GM23338 (cell line): Measurements from ENCODE around the gene TIMM10. TPM values are rescaled to one million over a fixed set of nuclear protein-coding genes. Genes with fewer than 3 reads are reported as not detected.

Experiments used
- ATAC-seq: fragments of 200-7000 bp; cut with Tn5 transposase; 3 replicates; pipeline ENCODE4 v1.9.1; 2020
- DNase-seq: peaks from one replicate; pipeline ENCODE4 v3.0.0-alpha.2; 2015; ENCODE audit warnings: low spot score
- H2AFZ ChIP-seq: fragments of 200-600 bp; sonication (generic); 2 replicates; pipeline ENCODE4 v1.8.0; 2016; ENCODE audit warnings: antibody characterized with exemption, mild to moderate bottlenecking, moderate library complexity
- H3F3A ChIP-seq: fragments of 200-600 bp; sonication (generic); replicated peaks from 2 replicates; pipeline ENCODE4 v1.8.0; 2017; ENCODE audit warnings: antibody characterized with exemption, mixed run types, low read depth
- H3K27ac ChIP-seq: fragments of 200-600 bp; sonication (generic); 2 replicates; pipeline ENCODE4 v1.6.1; 2016; ENCODE audit warnings: low read depth
- H3K27me3 ChIP-seq: fragments of 200-600 bp; sonication (generic); 2 replicates; pipeline ENCODE4 v1.8.0; 2016; ENCODE audit warnings: mild to moderate bottlenecking, mixed run types, moderate library complexity; ENCODE audit not compliant: insufficient read depth
- H3K36me3 ChIP-seq: fragments of 200-600 bp; sonication (generic); 2 replicates; pipeline ENCODE4 v1.8.0; 2016; ENCODE audit warnings: mild to moderate bottlenecking; ENCODE audit not compliant: insufficient read depth
- H3K4me1 ChIP-seq: fragments of 200-600 bp; sonication (generic); 2 replicates; pipeline ENCODE4 v1.8.0; 2016; ENCODE audit warnings: mild to moderate bottlenecking, moderate library complexity; ENCODE audit not compliant: insufficient read depth
- H3K4me2 ChIP-seq: fragments of 200-600 bp; sonication (generic); 2 replicates; pipeline ENCODE4 v1.7.1; 2017; ENCODE audit warnings: mixed run types
- H3K4me3 ChIP-seq: fragments of 200-600 bp; sonication (generic); 2 replicates; pipeline ENCODE4 v1.6.1; 2016; ENCODE audit warnings: mixed run types
- H3K79me2 ChIP-seq: fragments of 200-600 bp; sonication (generic); replicated peaks from 2 replicates; pipeline ENCODE4 v1.8.0; 2017; ENCODE audit warnings: mild to moderate bottlenecking; ENCODE audit not compliant: insufficient read depth
- H3K9me2 ChIP-seq: fragments of 200-600 bp; sonication (generic); 2 replicates; pipeline ENCODE4 v1.8.0; 2017; ENCODE audit not compliant: insufficient read depth
- H4K20me1 ChIP-seq: fragments of 200-600 bp; sonication (generic); replicated peaks from 2 replicates; pipeline ENCODE4 v1.8.0; 2017; ENCODE audit warnings: mild to moderate bottlenecking; ENCODE audit not compliant: insufficient read depth
- H3K27ac Mint-ChIP-seq: 2 replicates; pipeline ENCODE4 v1.8.0; 2020; ENCODE audit warnings: inconsistent platforms, mild to moderate bottlenecking, moderate library complexity, mixed read lengths
- H3K27me3 Mint-ChIP-seq: 3 replicates; pipeline ENCODE4 v1.8.0; 2022; ENCODE audit warnings: low read depth, mild to moderate bottlenecking, moderate library complexity, mixed read lengths, inconsistent platforms; ENCODE audit not compliant: insufficient read depth, poor library complexity
- H3K36me3 Mint-ChIP-seq: 3 replicates; pipeline ENCODE4 v1.8.0; 2021; ENCODE audit warnings: low read depth, mild to moderate bottlenecking, inconsistent platforms, moderate library complexity, mixed read lengths
- H3K4me1 Mint-ChIP-seq: 3 replicates; pipeline ENCODE4 v1.8.0; 2020; ENCODE audit warnings: mild to moderate bottlenecking, inconsistent platforms, mixed read lengths
- H3K4me3 Mint-ChIP-seq: 3 replicates; pipeline ENCODE4 v1.8.0; 2021; ENCODE audit warnings: moderate library complexity, mild to moderate bottlenecking, inconsistent platforms, mixed read lengths
- H3K9me3 Mint-ChIP-seq: 3 replicates; pipeline ENCODE4 v1.8.0; 2020; ENCODE audit warnings: moderate library complexity, mild to moderate bottlenecking, inconsistent platforms, mixed read lengths
- CREB1 ChIP-seq: fragments of 250-450 bp; sonication (Bioruptor Pico); IDR thresholded peaks from 2 replicates; pipeline ENCODE4 v1.5.0; 2020; ENCODE audit warnings: low read depth, mild to moderate bottlenecking, moderate library complexity
- ETS1 ChIP-seq: IDR thresholded peaks from 2 replicates; pipeline ENCODE4 v1.6.1; 2016; ENCODE audit warnings: antibody characterized with exemption
- EZH2 ChIP-seq: fragments of 200-600 bp; sonication (generic); IDR thresholded peaks from one replicate; pipeline ENCODE4 v1.8.0; 2017; ENCODE audit warnings: antibody characterized with exemption, mild to moderate bottlenecking, low read depth; ENCODE audit not compliant: unreplicated experiment
- EZH2phosphoT487 ChIP-seq: fragments of 200-600 bp; sonication (generic); IDR thresholded peaks from one replicate; pipeline ENCODE4 v1.8.1; 2018; ENCODE audit warnings: antibody characterized with exemption; ENCODE audit not compliant: unreplicated experiment
- JUNB ChIP-seq: IDR thresholded peaks from one replicate; pipeline ENCODE4 v1.6.1; 2016; ENCODE audit warnings: antibody characterized with exemption; ENCODE audit not compliant: unreplicated experiment
- NANOG ChIP-seq: IDR thresholded peaks from 2 replicates; pipeline ENCODE4 v1.6.1; 2016; ENCODE audit warnings: antibody characterized with exemption, borderline replicate concordance
- POLR2AphosphoS5 ChIP-seq: IDR thresholded peaks from 2 replicates; pipeline ENCODE4 v1.6.1; 2016; ENCODE audit warnings: antibody characterized with exemption, low read depth
- REST ChIP-seq: IDR thresholded peaks from one replicate; pipeline ENCODE4 v1.6.1; 2018; ENCODE audit warnings: antibody characterized with exemption; ENCODE audit not compliant: unreplicated experiment
- STAT1 ChIP-seq: IDR thresholded peaks from one replicate; pipeline ENCODE4 v1.6.1; 2016; ENCODE audit warnings: antibody characterized with exemption; ENCODE audit not compliant: unreplicated experiment
- ZNF114 ChIP-seq: fragments of 250-450 bp; sonication (Bioruptor Pico); IDR thresholded peaks from 2 replicates; pipeline ENCODE4 v1.5.0; 2020; ENCODE audit warnings: mild to moderate bottlenecking, moderate library complexity
- ZNF331 ChIP-seq: fragments of 250-450 bp; sonication (Bioruptor Pico); IDR thresholded peaks from 2 replicates; pipeline ENCODE4 v1.5.0; 2020; ENCODE audit warnings: low read depth, mild to moderate bottlenecking, moderate library complexity
- ZNF462 ChIP-seq: fragments of 250-450 bp; sonication (Bioruptor Pico); IDR thresholded peaks from 2 replicates; pipeline ENCODE4 v1.5.0; 2020; ENCODE audit warnings: mild to moderate bottlenecking, moderate library complexity
- polyA plus RNA-seq: library from polyadenylated mRNA; unstranded; fragments of >200 nt; fragmentation: Nextera tagmentation; extraction: Ambion mirVana; gene quantifications from 2 replicates; pipeline ENCODE4 v1.2.1, GENCODE V29; 2016
- total RNA-seq: library from RNA; depleted of rRNA; stranded (reverse); fragments of >200 nt; shearing (Covaris generic); gene quantifications from 2 replicates; pipeline ENCODE4 v1.2.3, GENCODE V29; 2014
- TF ChIP-seq, protein P1 (sequence below), 2 experiments: fragments of 200-600 bp in 1 of 2; sonication (generic) in 1 of 2; conservative IDR thresholded peaks; 2 replicates each; pipeline versions ENCODE4 v1.5.1 to v1.6.1; 2016 to 2017; ENCODE audit warnings: antibody characterized with exemption in 2 of 2, low read depth in 2 of 2, mild to moderate bottlenecking in 2 of 2, moderate library complexity in 1 of 2

TIMM10 gene
- total and polyA plus RNA-seq, 2 experiments from 2014 or later: 59.1 to 194 TPM

DNA sequence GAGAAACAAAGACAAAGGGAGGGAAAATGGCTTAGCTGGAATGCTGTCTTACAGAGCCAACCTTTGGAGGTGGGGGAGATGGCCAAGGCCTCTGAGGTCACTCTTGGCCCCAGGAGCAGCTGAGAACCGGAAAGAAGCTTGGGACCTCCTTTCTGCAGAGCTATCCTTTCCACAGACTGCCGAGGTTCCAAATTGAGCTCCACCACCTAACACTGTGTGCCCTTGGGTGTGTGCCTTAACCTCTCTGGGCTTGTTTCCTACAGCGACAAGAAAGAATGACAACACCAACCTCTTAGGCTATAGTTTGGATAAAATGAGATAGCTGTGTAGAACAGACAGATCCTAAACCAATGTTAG, 47.0 kb downstream of the TIMM10 start:
- peak overlapping the region; percentile 82 for H3K4me3 Mint-ChIP-seq

More for the DNA sequence above, 47.0 kb downstream of the TIMM10 start:
- DNase-seq (no peak), ATAC-seq (no peak)
- H3K4me3 ChIP-seq: peak overlapping the region; percentile 93
- peaks cover 39% of the 10 kb centered on the region for H3K4me1 Mint-ChIP-seq
- no peaks in the 10 kb centered on the region for H3K79me2 ChIP-seq
- TF ChIP-seq STAT1: no peak
- no peak for TF ChIP-seq ZNF114 (CRISPR knock-in tag)
- no peak for TF ChIP-seq EZH2phosphoT487
- TF ChIP-seq ZNF331 (CRISPR knock-in tag): no peak
- no peak for TF ChIP-seq JUNB
- TF ChIP-seq, protein P1, sequence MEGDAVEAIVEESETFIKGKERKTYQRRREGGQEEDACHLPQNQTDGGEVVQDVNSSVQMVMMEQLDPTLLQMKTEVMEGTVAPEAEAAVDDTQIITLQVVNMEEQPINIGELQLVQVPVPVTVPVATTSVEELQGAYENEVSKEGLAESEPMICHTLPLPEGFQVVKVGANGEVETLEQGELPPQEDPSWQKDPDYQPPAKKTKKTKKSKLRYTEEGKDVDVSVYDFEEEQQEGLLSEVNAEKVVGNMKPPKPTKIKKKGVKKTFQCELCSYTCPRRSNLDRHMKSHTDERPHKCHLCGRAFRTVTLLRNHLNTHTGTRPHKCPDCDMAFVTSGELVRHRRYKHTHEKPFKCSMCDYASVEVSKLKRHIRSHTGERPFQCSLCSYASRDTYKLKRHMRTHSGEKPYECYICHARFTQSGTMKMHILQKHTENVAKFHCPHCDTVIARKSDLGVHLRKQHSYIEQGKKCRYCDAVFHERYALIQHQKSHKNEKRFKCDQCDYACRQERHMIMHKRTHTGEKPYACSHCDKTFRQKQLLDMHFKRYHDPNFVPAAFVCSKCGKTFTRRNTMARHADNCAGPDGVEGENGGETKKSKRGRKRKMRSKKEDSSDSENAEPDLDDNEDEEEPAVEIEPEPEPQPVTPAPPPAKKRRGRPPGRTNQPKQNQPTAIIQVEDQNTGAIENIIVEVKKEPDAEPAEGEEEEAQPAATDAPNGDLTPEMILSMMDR (conservative IDR thresholded peaks at IDR 0.05; ENCODE audit: low read depth in 2 of 2): no peak
- no peak for TF ChIP-seq ZNF462 (CRISPR knock-in tag)
- no peak for TF ChIP-seq CREB1
- TF ChIP-seq ETS1: no peak
- TF ChIP-seq POLR2AphosphoS5: no peak
- TF ChIP-seq REST: no peak
- no peak for TF ChIP-seq EZH2
- no peak for TF ChIP-seq NANOG
- H3K4me1 ChIP-seq: peaks cover 37% of the 10 kb centered on the region
- no peak overlapping the region for H2AFZ ChIP-seq
- H3K27me3 ChIP-seq: peaks cover 19% of the 10 kb centered on the region
- 0 out of 2 replicates have a peak, but pooled peaks cover 5% of the 10 kb centered on the region for H4K20me1 ChIP-seq
- H3K27ac ChIP-seq: no peak overlapping the region
- peaks cover 32% of the 10 kb centered on the region for H3K36me3 Mint-ChIP-seq
- no peaks in the 10 kb centered on the region for H3K36me3 ChIP-seq
- peak overlapping the region; percentile 89 for H3K4me2 ChIP-seq
- H3K9me2 ChIP-seq: no peaks in the 10 kb centered on the region
- peaks cover 34% of the 10 kb centered on the region for H3K27me3 Mint-ChIP-seq
- no peak overlapping the region for H3K27ac Mint-ChIP-seq
- peaks cover 13% of the 10 kb centered on the region for H3F3A ChIP-seq
- no peaks in the 10 kb centered on the region for H3K9me3 Mint-ChIP-seq
